A549 (cell line): ENCODE measurements around the gene TRPV3.

Experiments
- CBX2 ChIP-seq: fragments of 200-600 bp; sonication (generic); IDR thresholded peaks from 2 replicates; pipeline ENCODE4 v1.6.1; 2016; ENCODE audit warnings: low read depth, mild to moderate bottlenecking, borderline replicate concordance
- CHD2 ChIP-seq: fragments of 150-350 bp; IDR thresholded peaks from 2 replicates; pipeline ENCODE4 v1.6.1; 2014; ENCODE audit warnings: low read length; ENCODE audit not compliant: partially characterized antibody
- CTCF ChIP-seq: fragments of >200 bp; sonication (Bioruptor Twin); formaldehyde crosslinking; IDR thresholded peaks from 3 replicates; pipeline ENCODE4 v1.5.1; 2016
- EP300 ChIP-seq, 2 experiments: fragments of >200 bp; sonication (Bioruptor Twin); formaldehyde crosslinking; IDR thresholded peaks; 2 replicates in 1 of 2; 3 replicates in 1 of 2; pipeline ENCODE4 v1.6.1; 2016 to 2017
- FOSL2 ChIP-seq, 2 experiments: fragments of 450-650 bp in 1 of 2; fragments of >200 bp in 1 of 2; sonication (Bioruptor Twin) in 1 of 2; formaldehyde crosslinking; IDR thresholded peaks; 2 replicates each; pipeline versions ENCODE4 v1.5.0 to v1.6.1; 2016 to 2020; ENCODE audit warnings: mild to moderate bottlenecking in 1 of 2, moderate library complexity in 1 of 2
- HDAC2 ChIP-seq: fragments of 200-600 bp; sonication (generic); IDR thresholded peaks from 2 replicates; pipeline ENCODE4 v1.6.1; 2016
- HOXA7 ChIP-seq: fragments of 250-450 bp; sonication (Bioruptor Pico); IDR thresholded peaks from 2 replicates; pipeline ENCODE4 v1.5.0; 2020; ENCODE audit warnings: mild to moderate bottlenecking, moderate library complexity
- NR3C1 ChIP-seq: fragments of >200 bp; sonication (Bioruptor Twin); formaldehyde crosslinking; IDR thresholded peaks from 3 replicates; pipeline ENCODE4 v1.6.1; 2017
- POLR2A ChIP-seq: IDR thresholded peaks from 2 replicates; pipeline ENCODE4 v1.6.1; 2012; ENCODE audit warnings: mild to moderate bottlenecking, low read length
- RCOR1 ChIP-seq: fragments of 150-350 bp; IDR thresholded peaks from 2 replicates; pipeline ENCODE4 v1.6.1; 2014; ENCODE audit warnings: antibody characterized with exemption, low read length, low read depth
- REST ChIP-seq: fragments of 200-600 bp; sonication (generic); IDR thresholded peaks from 2 replicates; pipeline ENCODE4 v1.6.1; 2016; ENCODE audit warnings: antibody characterized with exemption, mild to moderate bottlenecking, moderate library complexity
- RFX5 ChIP-seq: fragments of 450-650 bp; IDR thresholded peaks from 2 replicates; pipeline ENCODE4 v1.7.1; 2014; ENCODE audit warnings: antibody characterized with exemption, mild to moderate bottlenecking, moderate library complexity
- SMC3 ChIP-seq: fragments of >200 bp; sonication (Bioruptor Twin); formaldehyde crosslinking; IDR thresholded peaks from 3 replicates; pipeline ENCODE4 v1.6.1; 2018; ENCODE audit warnings: inconsistent platforms
- TF ChIP-seq, protein P1 (sequence below): fragments of 450-650 bp; IDR thresholded peaks from 2 replicates; pipeline ENCODE4 v1.6.1; 2014; ENCODE audit warnings: antibody characterized with exemption

- no peak for TF ChIP-seq POLR2A
- no peak for TF ChIP-seq CTCF
- TF ChIP-seq EP300 (IDR thresholded peaks at IDR 0.05): no peak
- TF ChIP-seq HDAC2: no peak
- no peak for TF ChIP-seq SMC3
- no peak for TF ChIP-seq RCOR1
- no peak for TF ChIP-seq FOSL2 (IDR thresholded peaks at IDR 0.05)
- TF ChIP-seq FOSL2 (CRISPR knock-in tag; IDR thresholded peaks at IDR 0.05): no peak
- no peak for TF ChIP-seq REST
- TF ChIP-seq CBX2: no peak
- TF ChIP-seq, protein P1, sequence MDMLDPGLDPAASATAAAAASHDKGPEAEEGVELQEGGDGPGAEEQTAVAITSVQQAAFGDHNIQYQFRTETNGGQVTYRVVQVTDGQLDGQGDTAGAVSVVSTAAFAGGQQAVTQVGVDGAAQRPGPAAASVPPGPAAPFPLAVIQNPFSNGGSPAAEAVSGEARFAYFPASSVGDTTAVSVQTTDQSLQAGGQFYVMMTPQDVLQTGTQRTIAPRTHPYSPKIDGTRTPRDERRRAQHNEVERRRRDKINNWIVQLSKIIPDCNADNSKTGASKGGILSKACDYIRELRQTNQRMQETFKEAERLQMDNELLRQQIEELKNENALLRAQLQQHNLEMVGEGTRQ: no peak
- no peak for TF ChIP-seq RFX5
- TF ChIP-seq NR3C1: no peak
- no peak for TF ChIP-seq CHD2
- TF ChIP-seq HOXA7 (CRISPR knock-in tag): no peak
These were observed 32.2 kb upstream of the TRPV3 start for GRCh38 chr17:3589784-3590183.
